Sigmoid colon (tissue), 4 donors: ENCODE measurements around the gene SLC25A30.

Source experiments
- CTCF ChIP-seq, 4 experiments: fragments of 450-650 bp in 3 of 4; fragments of 200-600 bp in 1 of 4; IDR thresholded peaks; one replicate each; pipeline ENCODE4 v1.5.1; 2016 to 2019; ENCODE audit warnings: antibody characterized with exemption in 4 of 4, mild to moderate bottlenecking in 3 of 4, moderate library complexity in 2 of 4
- EP300 ChIP-seq, 4 donors: sonication (generic); formaldehyde crosslinking; IDR thresholded peaks; one replicate each; pipeline ENCODE4 v1.6.1; 2017; ENCODE audit warnings: antibody characterized with exemption in 4 of 4
- POLR2A ChIP-seq, 2 donors: fragments of 450-650 bp; IDR thresholded peaks; one replicate each; pipeline ENCODE4 v1.6.1; 2016; ENCODE audit warnings: antibody characterized with exemption in 2 of 2, mild to moderate bottlenecking in 2 of 2, moderate library complexity in 2 of 2
- POLR2AphosphoS5 ChIP-seq, 4 donors: sonication (generic); formaldehyde crosslinking; IDR thresholded peaks; one replicate each; pipeline ENCODE4 v1.6.1; 2017; ENCODE audit warnings: antibody characterized with exemption in 4 of 4

GRCh38 chr13:45353895-45354294, 64.3 kb downstream of the SLC25A30 start:
- no peak for TF ChIP-seq POLR2A (IDR thresholded peaks at IDR 0.05)
- TF ChIP-seq EP300 (IDR thresholded peaks at IDR 0.05) = no peak
- TF ChIP-seq CTCF (IDR thresholded peaks at IDR 0.05) = no peak
- TF ChIP-seq POLR2AphosphoS5 (IDR thresholded peaks at IDR 0.05) = no peak
